ENCODE data around the gene PRELID1.
"Not testable (repeated sequence)": the region's sequence is repeated elsewhere in the genome, so short reads cannot be mapped to it uniquely, and the experiment has no call there.

Gene PRELID1

GRCh38 chr5:177336603-177337494 is 33.2 kb downstream of the PRELID1 start:
- no peak for DNase-seq

GRCh38 chr5:177338251-177339106 is 34.9 kb downstream of the PRELID1 start:
- no peak for DNase-seq

GRCh38 chr5:177339107-177339638 is 35.6 kb downstream of the PRELID1 start:
- DNase-seq: no peak

GRCh38 chr5:177343000-177343399 is 39.4 kb downstream of the PRELID1 start:
- not testable (repeated sequence) for DNase-seq

- no peak for DNase-seq
Observed at GRCh38 chr5:177343777-177344176, 40.2 kb downstream of the PRELID1 start.

GRCh38 chr5:177344891-177345290 is 41.3 kb downstream of the PRELID1 start:
- DNase-seq: no peak

- no peak for DNase-seq
Observed at GRCh38 chr5:177346820-177347219, 43.2 kb downstream of the PRELID1 start.

GRCh38 chr5:177347699-177348098 is 44.1 kb downstream of the PRELID1 start:
- no peak for DNase-seq

- no peak for DNase-seq
Observed at GRCh38 chr5:177349362-177349647, 45.7 kb downstream of the PRELID1 start.

- no peak for DNase-seq
Observed at GRCh38 chr5:177349762-177350161, 46.2 kb downstream of the PRELID1 start.

- DNase-seq: no peak
Observed at GRCh38 chr5:177350776-177351391, 47.3 kb downstream of the PRELID1 start.

GRCh38 chr5:177351392-177352329 is 48.1 kb downstream of the PRELID1 start, which contains the start of gene LMAN2:
Gene LMAN2, minus strand, starts transcription at chr5:177351668. Its CDS starts 21 bp downstream, at chr5:177351647.
- DNase-seq: peak; percentile 63

GRCh38 chr5:177353093-177353492 is 49.5 kb downstream of the PRELID1 start:
- DNase-seq: no peak

- no peak for DNase-seq
Observed at GRCh38 chr5:177354256-177354655, 50.7 kb downstream of the PRELID1 start.

- no peak for DNase-seq
Observed at GRCh38 chr5:177354711-177355110, 51.1 kb downstream of the PRELID1 start.

- no peak for DNase-seq
Observed at GRCh38 chr5:177355162-177355867, 51.7 kb downstream of the PRELID1 start.

GRCh38 chr5:177355868-177356168 is 52.2 kb downstream of the PRELID1 start:
- no peak for DNase-seq

Measured in NCI-H1436 (cell line).